Mesothelial cell of epicardium (in vitro differentiated cells): Measurements from ENCODE around the gene CACNA1C. TPM values are rescaled to one million over a fixed set of nuclear protein-coding genes. Genes with fewer than 3 reads are reported as not detected.

Source experiments
- DNase-seq, 2 experiments: peaks; one replicate each; pipeline ENCODE4 v3.0.0; 2021; ENCODE audit warnings: low spot score in 2 of 2; ENCODE audit not compliant: unreplicated experiment in 2 of 2
- H3K27ac Mint-ChIP-seq: 2 replicates; pipeline ENCODE4 v1.8.0; 2021; ENCODE audit warnings: mixed read lengths
- H3K27me3 Mint-ChIP-seq: 2 replicates; pipeline ENCODE4 v1.8.0; 2021; ENCODE audit warnings: low read depth, mixed read lengths
- H3K36me3 Mint-ChIP-seq: 2 replicates; pipeline ENCODE4 v1.8.0; 2021; ENCODE audit warnings: mixed read lengths
- H3K4me1 Mint-ChIP-seq: 2 replicates; pipeline ENCODE4 v1.8.0; 2021; ENCODE audit warnings: mixed read lengths
- H3K4me3 Mint-ChIP-seq: 2 replicates; pipeline ENCODE4 v1.8.0; 2021; ENCODE audit warnings: mild to moderate bottlenecking, moderate library complexity, mixed read lengths
- H3K9me3 Mint-ChIP-seq: 2 replicates; pipeline ENCODE4 v1.8.0; 2021; ENCODE audit warnings: mixed read lengths
- CTCF ChIP-seq: fragments of 200-600 bp; sonication (generic); IDR thresholded peaks from one replicate; pipeline ENCODE4 v1.5.0; 2021; ENCODE audit warnings: antibody characterized with exemption; ENCODE audit not compliant: unreplicated experiment
- total RNA-seq: library from RNA; stranded (reverse); gene quantifications from 3 replicates; pipeline ENCODE4 v1.2.1, GENCODE V29; 2021

CACNA1C gene
- total RNA-seq, 1 donor from 2014 or later = 33.6 TPM

GRCh38 chr12:2662524-2662923, 609.7 kb downstream of the CACNA1C start:
- Mint-ChIP-seq H3K27ac (no peak overlapping the region), H3K9me3 (peaks cover 9% of the 10 kb centered on the region), H3K27me3 (no peaks in the 10 kb centered on the region), H3K4me3 (no peak overlapping the region), H3K4me1 (no peaks in the 10 kb centered on the region), H3K36me3 (peaks cover 37% of the 10 kb centered on the region)
- TF ChIP-seq CTCF = no peak
- DNase-seq = no peak

GRCh38 chr12:2664721-2665577, 612.2 kb downstream of the CACNA1C start:
- Mint-ChIP-seq H3K36me3 (peaks cover 34% of the 10 kb centered on the region), H3K9me3 (no peaks in the 10 kb centered on the region), H3K27ac (no peak overlapping the region), H3K27me3 (no peaks in the 10 kb centered on the region), H3K4me3 (no peak overlapping the region), H3K4me1 (no peaks in the 10 kb centered on the region)
- TF ChIP-seq CTCF = no peak
- DNase-seq = no peak

GRCh38 chr12:2666411-2666810, 613.6 kb downstream of the CACNA1C start:
- Mint-ChIP-seq H3K9me3 (no peaks in the 10 kb centered on the region), H3K27me3 (no peaks in the 10 kb centered on the region), H3K36me3 (peaks cover 37% of the 10 kb centered on the region), H3K4me3 (no peak overlapping the region), H3K27ac (no peak overlapping the region), H3K4me1 (no peaks in the 10 kb centered on the region)
- TF ChIP-seq CTCF = no peak
- DNase-seq = no peak

GRCh38 chr12:2666846-2667245, 614.1 kb downstream of the CACNA1C start:
- DNase-seq = no peak
- H3K9me3 Mint-ChIP-seq = no peaks in the 10 kb centered on the region
- no peak overlapping the region for H3K4me3 Mint-ChIP-seq
- peaks cover 38% of the 10 kb centered on the region for H3K36me3 Mint-ChIP-seq
- no peaks in the 10 kb centered on the region for H3K27me3 Mint-ChIP-seq
- H3K4me1 Mint-ChIP-seq = no peaks in the 10 kb centered on the region
- no peak overlapping the region for H3K27ac Mint-ChIP-seq
- TF ChIP-seq CTCF = no peak

- Mint-ChIP-seq H3K9me3 (no peaks in the 10 kb centered on the region), H3K4me1 (no peaks in the 10 kb centered on the region), H3K4me3 (no peak overlapping the region), H3K27ac (no peak overlapping the region), H3K27me3 (no peaks in the 10 kb centered on the region), H3K36me3 (peaks cover 36% of the 10 kb centered on the region)
- no peak for DNase-seq
- TF ChIP-seq CTCF = no peak
Measured at GRCh38 chr12:2667716-2668440, 615.1 kb downstream of the CACNA1C start.
